ENCODE measurements around the gene CSPG4.

GRCh38 chr15:75753145-75753544, 40.5 kb upstream of the CSPG4 start:
- TF ChIP-seq SP1 (IDR thresholded peaks at IDR 0.05) (no peak), BHLHE40 (IDR thresholded peaks at IDR 0.05; ENCODE audit: borderline replicate concordance) (no peak), FOXK2 (IDR thresholded peaks at IDR 0.05) (no peak), PKNOX1 (IDR thresholded peaks at IDR 0.05) (no peak), LEF1 (IDR thresholded peaks at IDR 0.05; ENCODE audit: borderline replicate concordance) (no peak), ARNT (IDR thresholded peaks at IDR 0.05) (no peak), L3MBTL2 (conservative IDR thresholded peaks at IDR 0.05) (no peak), NFRKB (IDR thresholded peaks at IDR 0.05) (no peak), FOXA1 (IDR thresholded peaks at IDR 0.05) (no peak)

All from HEK293T (cell line).